Stimulated activated CD8-positive, alpha-beta memory T cell treated with anti-CD3 and anti-CD28 coated beads, Interleukin-4, amount 100 ng/mL, for 48 hours (primary cell): ENCODE measurements around the gene RPRML.
"Not testable (repeated sequence)": the region's sequence is repeated elsewhere in the genome, so short reads cannot be mapped to it uniquely, and the experiment has no call there.

Source experiments
- DNase-seq: peaks from one replicate; pipeline ENCODE4 v3.0.0-alpha.2; 2020

RPRML gene

GRCh38 chr17:46979147-46979863 is at the start of gene RPRML:
TSS of gene RPRML (minus strand) at chr17:46979253. CDS start at chr17:46979007, 246 bp downstream.
- DNase-seq, result peak; percentile 65

- not testable (repeated sequence) for DNase-seq
Observed at GRCh38 chr17:47016966-47017365, 37.9 kb upstream of the RPRML start.

GRCh38 chr17:47013341-47013740 is 34.3 kb upstream of the RPRML start:
- DNase-seq, result no peak

- DNase-seq, result no peak
Observed at GRCh38 chr17:47012457-47012856, 33.4 kb upstream of the RPRML start.

GRCh38 chr17:47009759-47010594 is 30.9 kb upstream of the RPRML start:
- DNase-seq, result no peak

- DNase-seq, result no peak
Observed at GRCh38 chr17:47004906-47005305, 25.9 kb upstream of the RPRML start.

- DNase-seq, result not testable (repeated sequence)
Observed at GRCh38 chr17:47003864-47004263, 24.8 kb upstream of the RPRML start.

- no peak for DNase-seq
Observed at GRCh38 chr17:46995841-46996571, 17.0 kb upstream of the RPRML start.

- no peak for DNase-seq
Observed at GRCh38 chr17:46994993-46995392, 15.9 kb upstream of the RPRML start.

- no peak for DNase-seq
Observed at GRCh38 chr17:46991617-46992016, 12.6 kb upstream of the RPRML start.

GRCh38 chr17:46989637-46990431 is 10.8 kb upstream of the RPRML start:
- DNase-seq, result no peak

GRCh38 chr17:46987927-46988326 is 8.9 kb upstream of the RPRML start:
- DNase-seq, result not testable (repeated sequence)

GRCh38 chr17:46986366-46986765 is 7.3 kb upstream of the RPRML start:
- DNase-seq, result no peak

- DNase-seq, result no peak
Observed at GRCh38 chr17:46984892-46985291, 5.8 kb upstream of the RPRML start.

GRCh38 chr17:46984341-46984740 is 5.3 kb upstream of the RPRML start:
- DNase-seq, result no peak

- DNase-seq, result no peak
Observed at GRCh38 chr17:46983782-46984181, 4.7 kb upstream of the RPRML start.

- DNase-seq, result no peak
Observed at GRCh38 chr17:46982577-46982976, 3.5 kb upstream of the RPRML start.

GRCh38 chr17:46978489-46979146 is 435 bp downstream of the RPRML start:
- peak; percentile 26 for DNase-seq

- DNase-seq, result no peak
Observed at GRCh38 chr17:46977750-46978488, 1.1 kb downstream of the RPRML start.

GRCh38 chr17:46977348-46977747 is 1.7 kb downstream of the RPRML start:
- no peak for DNase-seq

GRCh38 chr17:46976626-46977270 is 2.3 kb downstream of the RPRML start:
- no peak for DNase-seq
